Erythroblast (primary cell): Measurements from ENCODE around the gene CHMP4B.

ENCODE experiments used
- GATA1 ChIP-seq: IDR thresholded peaks from 2 replicates; pipeline ENCODE4 v1.6.1; 2011; ENCODE audit warnings: low read depth, mild to moderate bottlenecking, control low read depth, low read length, moderate library complexity
- POLR2A ChIP-seq: IDR thresholded peaks from 2 replicates; pipeline ENCODE4 v1.6.1; 2011; ENCODE audit warnings: mild to moderate bottlenecking, low read length

GRCh38 chr20:33770005-33770404 is 41.1 kb upstream of the CHMP4B start:
- TF ChIP-seq POLR2A: no peak
- no peak for TF ChIP-seq GATA1
